Neural cell (in vitro differentiated cells): Measurements from ENCODE around the gene IER5L. TPM values are rescaled to one million over a fixed set of nuclear protein-coding genes. Genes with fewer than 3 reads are reported as not detected.
"Not testable (repeated sequence)": the region's sequence is repeated elsewhere in the genome, so short reads cannot be mapped to it uniquely, and the experiment has no call there.

Source experiments
- H2AFZ ChIP-seq: fragments of 200-600, 300-800 bp; sonication (generic), shearing (Covaris generic); 2 replicates; pipeline ENCODE4 v1.6.0; 2014; ENCODE audit warnings: low read depth, mild to moderate bottlenecking, antibody characterized with exemption, low read length, moderate library complexity
- H3F3A ChIP-seq: fragments of 200-600 bp; shearing (Covaris generic); 2 replicates; pipeline ENCODE4 v1.6.1; 2016; ENCODE audit warnings: mild to moderate bottlenecking, moderate library complexity, mixed read lengths, antibody characterized with exemption, low read length; ENCODE audit not compliant: insufficient read depth, poor library complexity, severe bottlenecking
- H3K27ac ChIP-seq: fragments of 200-600, 300-800 bp; sonication (generic), shearing (Covaris generic); 2 replicates; pipeline ENCODE4 v1.5.1; 2014; ENCODE audit warnings: mild to moderate bottlenecking, low read length, moderate library complexity
- H3K27me3 ChIP-seq: fragments of 300-800, 200-600 bp; sonication (generic), shearing (Covaris generic); 2 replicates; pipeline ENCODE4 v1.6.0; 2014; ENCODE audit warnings: mild to moderate bottlenecking, low read depth, low read length, moderate library complexity; ENCODE audit not compliant: insufficient read depth
- H3K36me3 ChIP-seq: fragments of 300-800, 200-600 bp; sonication (generic), shearing (Covaris generic); 2 replicates; pipeline ENCODE4 v1.5.1; 2014; ENCODE audit warnings: mild to moderate bottlenecking, antibody characterized with exemption, low read length, moderate library complexity; ENCODE audit not compliant: insufficient read depth
- H3K4me2 ChIP-seq: fragments of 300-800, 200-600 bp; sonication (generic), shearing (Covaris generic); 2 replicates; pipeline ENCODE4 v1.6.0; 2014; ENCODE audit warnings: mild to moderate bottlenecking, low read length
- H3K4me3 ChIP-seq: fragments of 300-800, 200-600 bp; sonication (generic), shearing (Covaris generic); 2 replicates; pipeline ENCODE4 v1.5.1; 2014; ENCODE audit warnings: mild to moderate bottlenecking, low read length, moderate library complexity
- H3K79me2 ChIP-seq: fragments of 200-600 bp; shearing (Covaris generic); replicated peaks from 2 replicates; pipeline ENCODE4 v1.6.0; 2014; ENCODE audit warnings: mild to moderate bottlenecking, low read length, moderate library complexity; ENCODE audit not compliant: insufficient read depth
- H3K9ac ChIP-seq: fragments of 300-800, 200-600 bp; sonication (generic), shearing (Covaris generic); 2 replicates; pipeline ENCODE4 v1.6.1; 2016; ENCODE audit warnings: mild to moderate bottlenecking, low read length, mixed read lengths
- H3K9me2 ChIP-seq: fragments of 200-600 bp; shearing (Covaris generic); 2 replicates; pipeline ENCODE4 v1.6.1; 2016; ENCODE audit warnings: mild to moderate bottlenecking, low read length, mixed read lengths; ENCODE audit not compliant: insufficient read depth
- H3K9me3 ChIP-seq: fragments of 200-600, 300-800 bp; sonication (generic), shearing (Covaris generic); 2 replicates; pipeline ENCODE4 v1.6.1; 2016; ENCODE audit warnings: mild to moderate bottlenecking, mixed run types, low read length, moderate library complexity, mixed read lengths
- H4K20me1 ChIP-seq: fragments of 200-600 bp; shearing (Covaris generic); 2 replicates; pipeline ENCODE4 v1.6.1; 2016; ENCODE audit warnings: mild to moderate bottlenecking, mixed run types; ENCODE audit not compliant: insufficient read depth
- EP300 ChIP-seq: fragments of 450-650 bp; conservative IDR thresholded peaks from 2 replicates; pipeline ENCODE4 v1.6.1; 2014; ENCODE audit warnings: antibody characterized with exemption, mild to moderate bottlenecking, moderate library complexity; ENCODE audit not compliant: poor library complexity, severe bottlenecking
- EZH2 ChIP-seq: fragments of 200-600, 300-800 bp; shearing (Covaris generic), sonication (generic); IDR thresholded peaks from 2 replicates; pipeline ENCODE4 v1.6.1; 2014; ENCODE audit warnings: antibody characterized with exemption, low read length, borderline replicate concordance, mild to moderate bottlenecking; ENCODE audit not compliant: insufficient read depth, poor library complexity, severe bottlenecking
- MXI1 ChIP-seq: fragments of 450-650 bp; conservative IDR thresholded peaks from 2 replicates; pipeline ENCODE4 v1.6.1; 2014; ENCODE audit warnings: antibody characterized with exemption, mild to moderate bottlenecking; ENCODE audit not compliant: poor library complexity, severe bottlenecking
- POLR2AphosphoS5 ChIP-seq: IDR thresholded peaks from 2 replicates; pipeline ENCODE4 v1.6.1; 2012
- RAD21 ChIP-seq: fragments of 450-650 bp; conservative IDR thresholded peaks from 2 replicates; pipeline ENCODE4 v1.6.1; 2014; ENCODE audit warnings: antibody characterized with exemption, mild to moderate bottlenecking, moderate library complexity
- SMC3 ChIP-seq: fragments of 450-650 bp; conservative IDR thresholded peaks from 2 replicates; pipeline ENCODE4 v1.6.1; 2014; ENCODE audit warnings: antibody characterized with exemption, mild to moderate bottlenecking, moderate library complexity; ENCODE audit not compliant: poor library complexity
- TAF1 ChIP-seq: IDR thresholded peaks from 2 replicates; pipeline ENCODE4 v1.6.1; 2012; ENCODE audit warnings: low read depth
- polyA plus RNA-seq: library from polyadenylated mRNA; depleted of rRNA; stranded (reverse); fragments of >200 nt; gene quantifications from 2 replicates; pipeline ENCODE4 v1.2.3, GENCODE V29; 2014
- TF ChIP-seq, protein P1 (sequence below): fragments of 450-650 bp; IDR thresholded peaks from 2 replicates; pipeline ENCODE4 v1.5.1; 2014; ENCODE audit warnings: antibody characterized with exemption, mild to moderate bottlenecking, moderate library complexity; ENCODE audit not compliant: poor library complexity, severe bottlenecking
- TF ChIP-seq, protein P2 (sequence below): IDR thresholded peaks from 2 replicates; pipeline ENCODE4 v1.6.1; 2012; ENCODE audit warnings: borderline replicate concordance

IER5L gene
- polyA plus RNA-seq, 1 donor from 2014 or later, result 20.8 TPM

DNA sequence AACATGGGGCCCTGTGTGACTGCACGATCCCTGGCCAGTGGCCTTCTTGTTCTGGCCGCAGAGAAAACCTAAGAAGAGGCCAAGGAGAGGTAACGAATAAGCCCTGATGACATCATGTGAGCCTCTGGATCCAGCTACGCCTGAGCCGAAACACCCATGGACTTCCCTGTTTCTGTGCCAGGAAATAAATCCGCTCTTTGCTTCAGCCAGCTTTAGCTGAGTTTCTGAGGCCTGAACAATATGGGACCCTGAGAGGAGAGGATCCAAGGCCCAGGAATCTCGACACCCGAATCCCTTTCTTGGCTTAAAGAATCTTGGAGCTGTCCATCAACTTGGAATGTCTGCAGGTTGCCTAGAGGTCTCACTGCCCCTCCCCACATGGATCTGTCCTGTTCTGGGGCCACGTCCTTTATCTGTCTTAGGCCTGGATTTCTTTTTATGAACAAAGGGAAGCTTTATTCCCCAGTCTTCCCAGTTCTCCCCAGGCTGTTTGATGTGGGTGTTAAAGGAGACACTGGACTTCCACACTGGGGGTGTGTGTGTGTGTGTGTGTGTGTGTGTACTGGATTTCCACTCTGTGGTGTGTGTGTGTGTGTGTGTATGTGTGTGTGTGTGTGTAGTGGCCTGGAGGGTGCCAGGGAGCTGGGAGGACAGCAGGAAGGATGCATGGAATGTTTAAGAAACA is 13.7 kb downstream of the IER5L start:
- no peaks in the 10 kb centered on the region for H4K20me1 ChIP-seq
- no peak overlapping the region for H3K4me3 ChIP-seq
- no peaks in the 10 kb centered on the region for H3K9me2 ChIP-seq
- no peaks in the 10 kb centered on the region for H3K79me2 ChIP-seq
- no peak for TF ChIP-seq POLR2AphosphoS5
- no peak for TF ChIP-seq MXI1
- TF ChIP-seq SMC3, result no peak
- H3K9me3 ChIP-seq, result no peaks in the 10 kb centered on the region
- no peaks in the 10 kb centered on the region for H3F3A ChIP-seq
- H3K36me3 ChIP-seq, result no peaks in the 10 kb centered on the region
- no peaks in the 10 kb centered on the region for H3K27me3 ChIP-seq
- H2AFZ ChIP-seq, result no peak overlapping the region
- no peak overlapping the region for H3K9ac ChIP-seq
- no peak overlapping the region for H3K27ac ChIP-seq
- H3K4me2 ChIP-seq, result no peak overlapping the region

DNA sequence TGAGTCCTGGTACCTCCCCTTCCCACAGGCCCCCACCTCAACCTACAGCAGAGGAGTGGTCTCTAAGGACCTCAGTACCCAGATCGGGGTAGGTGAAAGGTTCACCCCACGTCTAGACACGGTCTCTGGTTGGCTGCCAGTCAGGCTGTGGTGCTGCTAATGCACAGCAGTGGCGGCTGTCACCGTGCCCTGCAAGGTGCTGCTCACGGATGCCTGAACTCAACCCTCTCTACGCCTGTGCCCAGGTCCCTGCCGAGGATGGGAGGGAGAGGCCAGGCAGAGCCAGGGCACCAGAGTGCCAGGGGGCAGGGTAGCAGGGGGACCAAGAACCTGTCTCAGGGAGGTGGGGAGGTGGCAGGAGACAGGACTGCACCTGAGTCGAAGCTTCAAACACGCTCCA is 14.3 kb downstream of the IER5L start:
- Histone ChIP-seq H3K9ac (no peak overlapping the region), H3F3A (no peaks in the 10 kb centered on the region), H2AFZ (no peak overlapping the region), H3K27ac (no peak overlapping the region), H3K9me3 (no peaks in the 10 kb centered on the region), H3K36me3 (no peaks in the 10 kb centered on the region), H3K9me2 (no peaks in the 10 kb centered on the region), H3K27me3 (no peaks in the 10 kb centered on the region), H4K20me1 (no peaks in the 10 kb centered on the region), H3K4me2 (no peak overlapping the region), H3K79me2 (no peaks in the 10 kb centered on the region), H3K4me3 (no peak overlapping the region)
- no peak for TF ChIP-seq EZH2
- no peak for TF ChIP-seq SMC3
- TF ChIP-seq RAD21, result no peak
- TF ChIP-seq, protein P1, sequence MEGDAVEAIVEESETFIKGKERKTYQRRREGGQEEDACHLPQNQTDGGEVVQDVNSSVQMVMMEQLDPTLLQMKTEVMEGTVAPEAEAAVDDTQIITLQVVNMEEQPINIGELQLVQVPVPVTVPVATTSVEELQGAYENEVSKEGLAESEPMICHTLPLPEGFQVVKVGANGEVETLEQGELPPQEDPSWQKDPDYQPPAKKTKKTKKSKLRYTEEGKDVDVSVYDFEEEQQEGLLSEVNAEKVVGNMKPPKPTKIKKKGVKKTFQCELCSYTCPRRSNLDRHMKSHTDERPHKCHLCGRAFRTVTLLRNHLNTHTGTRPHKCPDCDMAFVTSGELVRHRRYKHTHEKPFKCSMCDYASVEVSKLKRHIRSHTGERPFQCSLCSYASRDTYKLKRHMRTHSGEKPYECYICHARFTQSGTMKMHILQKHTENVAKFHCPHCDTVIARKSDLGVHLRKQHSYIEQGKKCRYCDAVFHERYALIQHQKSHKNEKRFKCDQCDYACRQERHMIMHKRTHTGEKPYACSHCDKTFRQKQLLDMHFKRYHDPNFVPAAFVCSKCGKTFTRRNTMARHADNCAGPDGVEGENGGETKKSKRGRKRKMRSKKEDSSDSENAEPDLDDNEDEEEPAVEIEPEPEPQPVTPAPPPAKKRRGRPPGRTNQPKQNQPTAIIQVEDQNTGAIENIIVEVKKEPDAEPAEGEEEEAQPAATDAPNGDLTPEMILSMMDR, result no peak
- TF ChIP-seq, protein P2, sequence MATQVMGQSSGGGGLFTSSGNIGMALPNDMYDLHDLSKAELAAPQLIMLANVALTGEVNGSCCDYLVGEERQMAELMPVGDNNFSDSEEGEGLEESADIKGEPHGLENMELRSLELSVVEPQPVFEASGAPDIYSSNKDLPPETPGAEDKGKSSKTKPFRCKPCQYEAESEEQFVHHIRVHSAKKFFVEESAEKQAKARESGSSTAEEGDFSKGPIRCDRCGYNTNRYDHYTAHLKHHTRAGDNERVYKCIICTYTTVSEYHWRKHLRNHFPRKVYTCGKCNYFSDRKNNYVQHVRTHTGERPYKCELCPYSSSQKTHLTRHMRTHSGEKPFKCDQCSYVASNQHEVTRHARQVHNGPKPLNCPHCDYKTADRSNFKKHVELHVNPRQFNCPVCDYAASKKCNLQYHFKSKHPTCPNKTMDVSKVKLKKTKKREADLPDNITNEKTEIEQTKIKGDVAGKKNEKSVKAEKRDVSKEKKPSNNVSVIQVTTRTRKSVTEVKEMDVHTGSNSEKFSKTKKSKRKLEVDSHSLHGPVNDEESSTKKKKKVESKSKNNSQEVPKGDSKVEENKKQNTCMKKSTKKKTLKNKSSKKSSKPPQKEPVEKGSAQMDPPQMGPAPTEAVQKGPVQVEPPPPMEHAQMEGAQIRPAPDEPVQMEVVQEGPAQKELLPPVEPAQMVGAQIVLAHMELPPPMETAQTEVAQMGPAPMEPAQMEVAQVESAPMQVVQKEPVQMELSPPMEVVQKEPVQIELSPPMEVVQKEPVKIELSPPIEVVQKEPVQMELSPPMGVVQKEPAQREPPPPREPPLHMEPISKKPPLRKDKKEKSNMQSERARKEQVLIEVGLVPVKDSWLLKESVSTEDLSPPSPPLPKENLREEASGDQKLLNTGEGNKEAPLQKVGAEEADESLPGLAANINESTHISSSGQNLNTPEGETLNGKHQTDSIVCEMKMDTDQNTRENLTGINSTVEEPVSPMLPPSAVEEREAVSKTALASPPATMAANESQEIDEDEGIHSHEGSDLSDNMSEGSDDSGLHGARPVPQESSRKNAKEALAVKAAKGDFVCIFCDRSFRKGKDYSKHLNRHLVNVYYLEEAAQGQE, result no peak
- no peak for TF ChIP-seq TAF1
- no peak for TF ChIP-seq MXI1
- TF ChIP-seq POLR2AphosphoS5, result no peak
- no peak for TF ChIP-seq EP300

DNA sequence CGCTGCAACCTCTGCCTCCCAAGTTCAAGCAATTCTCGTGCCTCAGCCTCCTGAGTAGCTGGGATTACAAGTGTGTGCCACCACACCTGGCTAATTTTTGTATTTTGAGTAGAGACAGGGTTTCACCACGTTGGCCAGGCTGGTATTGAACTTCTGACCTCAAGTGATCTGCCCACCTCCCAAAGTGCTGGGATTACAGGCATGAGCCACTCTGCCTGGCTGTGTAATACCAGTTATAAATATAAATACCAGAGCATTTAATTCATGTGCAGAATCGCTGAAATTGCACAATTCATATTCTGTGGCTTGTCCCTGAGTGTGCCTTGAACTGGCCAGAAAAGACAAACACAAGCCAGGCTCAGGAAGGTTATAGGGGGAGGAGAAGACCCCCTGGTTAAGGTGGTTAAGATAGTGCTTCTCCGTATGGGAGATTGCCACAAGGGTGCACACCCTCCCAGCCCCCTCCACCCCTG is 14.8 kb downstream of the IER5L start:
- H3K27ac ChIP-seq, H3K9ac ChIP-seq, H3K36me3 ChIP-seq, H3F3A ChIP-seq, H4K20me1 ChIP-seq, H3K9me2 ChIP-seq, H3K4me2 ChIP-seq, H3K27me3 ChIP-seq, H3K79me2 ChIP-seq, H3K4me3 ChIP-seq, H2AFZ ChIP-seq, H3K9me3 ChIP-seq: not testable (repeated sequence)
